WTC11 (cell line): Measurements from ENCODE around the gene JAGN1.

Source experiments
- FOXJ3 ChIP-seq: sonication (generic); formaldehyde crosslinking; IDR thresholded peaks from 2 replicates; pipeline ENCODE4 v1.9.0; 2021; ENCODE audit warnings: missing genetic modification reagents, mild to moderate bottlenecking, borderline replicate concordance
- NFE2L1 ChIP-seq: sonication (generic); formaldehyde crosslinking; IDR thresholded peaks from 2 replicates; pipeline ENCODE4 v1.8.1; 2023; ENCODE audit warnings: missing genetic modification reagents
- TF ChIP-seq, protein P1 (sequence below): fragments of 200-600 bp; IDR thresholded peaks from 2 replicates; pipeline ENCODE4 v1.8.0; 2022; ENCODE audit warnings: antibody characterized with exemption
- TF ChIP-seq, protein P2 (sequence below): sonication (generic); formaldehyde crosslinking; IDR thresholded peaks from 2 replicates; pipeline ENCODE4 v1.8.0; 2022; ENCODE audit warnings: mild to moderate bottlenecking, missing genetic modification reagents
- TF ChIP-seq, protein P3 (sequence below): fragments of 250-450 bp; sonication (Bioruptor Pico); IDR thresholded peaks from 2 replicates; pipeline ENCODE4 v1.9.0; 2021; ENCODE audit warnings: mild to moderate bottlenecking, borderline replicate concordance

DNA sequence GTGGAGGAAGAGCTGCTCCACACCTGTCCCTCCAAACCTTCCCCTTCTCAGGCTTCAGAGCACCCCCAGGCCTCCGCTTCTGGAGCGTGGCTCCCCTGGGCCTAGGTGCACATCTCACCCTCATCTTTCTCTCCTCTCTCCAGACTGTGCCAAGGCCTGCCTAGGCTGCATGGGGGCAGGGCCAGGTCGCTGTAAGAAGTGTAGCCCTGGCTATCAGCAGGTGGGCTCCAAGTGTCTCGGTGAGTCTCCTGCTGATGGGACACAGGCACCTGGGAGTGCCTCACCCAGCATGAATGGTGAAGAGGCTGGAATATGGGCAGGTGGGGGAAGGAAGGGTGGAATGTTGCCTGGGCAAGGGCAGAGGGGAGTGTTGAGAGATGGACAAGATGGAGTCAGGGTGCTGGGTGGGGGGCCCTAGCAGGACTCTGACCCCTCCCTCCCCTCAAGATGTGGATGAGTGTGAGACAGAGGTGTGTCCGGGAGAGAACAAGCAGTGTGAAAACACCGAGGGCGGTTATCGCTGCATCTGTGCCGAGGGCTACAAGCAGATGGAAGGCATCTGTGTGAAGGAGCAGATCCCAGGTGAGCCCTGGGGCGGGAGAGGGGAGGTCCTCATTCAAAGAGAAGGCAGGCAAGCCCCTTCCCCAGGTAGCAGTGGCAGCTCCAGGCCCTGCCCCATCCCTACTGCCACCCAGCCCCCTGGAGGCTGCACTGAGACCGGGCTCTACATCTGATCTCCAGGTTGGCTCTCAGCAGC, 52.7 kb downstream of the JAGN1 start:
- TF ChIP-seq FOXJ3 (CRISPR knock-in tag) (no peak), NFE2L1 (CRISPR knock-in tag) (no peak)
- TF ChIP-seq, protein P1, sequence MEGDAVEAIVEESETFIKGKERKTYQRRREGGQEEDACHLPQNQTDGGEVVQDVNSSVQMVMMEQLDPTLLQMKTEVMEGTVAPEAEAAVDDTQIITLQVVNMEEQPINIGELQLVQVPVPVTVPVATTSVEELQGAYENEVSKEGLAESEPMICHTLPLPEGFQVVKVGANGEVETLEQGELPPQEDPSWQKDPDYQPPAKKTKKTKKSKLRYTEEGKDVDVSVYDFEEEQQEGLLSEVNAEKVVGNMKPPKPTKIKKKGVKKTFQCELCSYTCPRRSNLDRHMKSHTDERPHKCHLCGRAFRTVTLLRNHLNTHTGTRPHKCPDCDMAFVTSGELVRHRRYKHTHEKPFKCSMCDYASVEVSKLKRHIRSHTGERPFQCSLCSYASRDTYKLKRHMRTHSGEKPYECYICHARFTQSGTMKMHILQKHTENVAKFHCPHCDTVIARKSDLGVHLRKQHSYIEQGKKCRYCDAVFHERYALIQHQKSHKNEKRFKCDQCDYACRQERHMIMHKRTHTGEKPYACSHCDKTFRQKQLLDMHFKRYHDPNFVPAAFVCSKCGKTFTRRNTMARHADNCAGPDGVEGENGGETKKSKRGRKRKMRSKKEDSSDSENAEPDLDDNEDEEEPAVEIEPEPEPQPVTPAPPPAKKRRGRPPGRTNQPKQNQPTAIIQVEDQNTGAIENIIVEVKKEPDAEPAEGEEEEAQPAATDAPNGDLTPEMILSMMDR = no peak
- TF ChIP-seq, protein P2, sequence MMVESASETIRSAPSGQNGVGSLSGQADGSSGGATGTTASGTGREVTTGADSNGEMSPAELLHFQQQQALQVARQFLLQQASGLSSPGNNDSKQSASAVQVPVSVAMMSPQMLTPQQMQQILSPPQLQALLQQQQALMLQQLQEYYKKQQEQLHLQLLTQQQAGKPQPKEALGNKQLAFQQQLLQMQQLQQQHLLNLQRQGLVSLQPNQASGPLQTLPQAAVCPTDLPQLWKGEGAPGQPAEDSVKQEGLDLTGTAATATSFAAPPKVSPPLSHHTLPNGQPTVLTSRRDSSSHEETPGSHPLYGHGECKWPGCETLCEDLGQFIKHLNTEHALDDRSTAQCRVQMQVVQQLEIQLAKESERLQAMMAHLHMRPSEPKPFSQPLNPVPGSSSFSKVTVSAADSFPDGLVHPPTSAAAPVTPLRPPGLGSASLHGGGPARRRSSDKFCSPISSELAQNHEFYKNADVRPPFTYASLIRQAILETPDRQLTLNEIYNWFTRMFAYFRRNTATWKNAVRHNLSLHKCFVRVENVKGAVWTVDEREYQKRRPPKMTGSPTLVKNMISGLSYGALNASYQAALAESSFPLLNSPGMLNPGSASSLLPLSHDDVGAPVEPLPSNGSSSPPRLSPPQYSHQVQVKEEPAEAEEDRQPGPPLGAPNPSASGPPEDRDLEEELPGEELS (CRISPR knock-in tag) = no peak
- TF ChIP-seq, protein P3, sequence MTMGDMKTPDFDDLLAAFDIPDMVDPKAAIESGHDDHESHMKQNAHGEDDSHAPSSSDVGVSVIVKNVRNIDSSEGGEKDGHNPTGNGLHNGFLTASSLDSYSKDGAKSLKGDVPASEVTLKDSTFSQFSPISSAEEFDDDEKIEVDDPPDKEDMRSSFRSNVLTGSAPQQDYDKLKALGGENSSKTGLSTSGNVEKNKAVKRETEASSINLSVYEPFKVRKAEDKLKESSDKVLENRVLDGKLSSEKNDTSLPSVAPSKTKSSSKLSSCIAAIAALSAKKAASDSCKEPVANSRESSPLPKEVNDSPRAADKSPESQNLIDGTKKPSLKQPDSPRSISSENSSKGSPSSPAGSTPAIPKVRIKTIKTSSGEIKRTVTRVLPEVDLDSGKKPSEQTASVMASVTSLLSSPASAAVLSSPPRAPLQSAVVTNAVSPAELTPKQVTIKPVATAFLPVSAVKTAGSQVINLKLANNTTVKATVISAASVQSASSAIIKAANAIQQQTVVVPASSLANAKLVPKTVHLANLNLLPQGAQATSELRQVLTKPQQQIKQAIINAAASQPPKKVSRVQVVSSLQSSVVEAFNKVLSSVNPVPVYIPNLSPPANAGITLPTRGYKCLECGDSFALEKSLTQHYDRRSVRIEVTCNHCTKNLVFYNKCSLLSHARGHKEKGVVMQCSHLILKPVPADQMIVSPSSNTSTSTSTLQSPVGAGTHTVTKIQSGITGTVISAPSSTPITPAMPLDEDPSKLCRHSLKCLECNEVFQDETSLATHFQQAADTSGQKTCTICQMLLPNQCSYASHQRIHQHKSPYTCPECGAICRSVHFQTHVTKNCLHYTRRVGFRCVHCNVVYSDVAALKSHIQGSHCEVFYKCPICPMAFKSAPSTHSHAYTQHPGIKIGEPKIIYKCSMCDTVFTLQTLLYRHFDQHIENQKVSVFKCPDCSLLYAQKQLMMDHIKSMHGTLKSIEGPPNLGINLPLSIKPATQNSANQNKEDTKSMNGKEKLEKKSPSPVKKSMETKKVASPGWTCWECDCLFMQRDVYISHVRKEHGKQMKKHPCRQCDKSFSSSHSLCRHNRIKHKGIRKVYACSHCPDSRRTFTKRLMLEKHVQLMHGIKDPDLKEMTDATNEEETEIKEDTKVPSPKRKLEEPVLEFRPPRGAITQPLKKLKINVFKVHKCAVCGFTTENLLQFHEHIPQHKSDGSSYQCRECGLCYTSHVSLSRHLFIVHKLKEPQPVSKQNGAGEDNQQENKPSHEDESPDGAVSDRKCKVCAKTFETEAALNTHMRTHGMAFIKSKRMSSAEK = no peak
